ENCODE results near the gene ZNF157.
A peak's percentile ranks its signal among the peaks of the same experiment; 100 is the strongest.

GRCh38 chrX:47351706-47352105, 18.7 kb upstream of the ZNF157 start:
- TF ChIP-seq CTCF (IDR thresholded peaks at IDR 0.05) (no peak), EZH2phosphoT487 (IDR thresholded peaks at IDR 0.05; ENCODE audit: borderline replicate concordance, low read depth) (no peak), EP300 (IDR thresholded peaks at IDR 0.05; ENCODE audit: borderline replicate concordance in 1 of 2, low read depth in 1 of 2, low read length in 1 of 2) (no peak), SMC3 (IDR thresholded peaks at IDR 0.05; ENCODE audit: low read depth, low read length) (no peak), MXI1 (IDR thresholded peaks at IDR 0.05; ENCODE audit: low read depth, low read length) (no peak), YY1 (IDR thresholded peaks at IDR 0.05; ENCODE audit: low read depth) (no peak)
- TF ChIP-seq, protein P1, sequence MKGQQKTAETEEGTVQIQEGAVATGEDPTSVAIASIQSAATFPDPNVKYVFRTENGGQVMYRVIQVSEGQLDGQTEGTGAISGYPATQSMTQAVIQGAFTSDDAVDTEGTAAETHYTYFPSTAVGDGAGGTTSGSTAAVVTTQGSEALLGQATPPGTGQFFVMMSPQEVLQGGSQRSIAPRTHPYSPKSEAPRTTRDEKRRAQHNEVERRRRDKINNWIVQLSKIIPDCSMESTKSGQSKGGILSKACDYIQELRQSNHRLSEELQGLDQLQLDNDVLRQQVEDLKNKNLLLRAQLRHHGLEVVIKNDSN (IDR thresholded peaks at IDR 0.05; ENCODE audit: borderline replicate concordance, low read depth): no peak
- TF ChIP-seq, protein P2, sequence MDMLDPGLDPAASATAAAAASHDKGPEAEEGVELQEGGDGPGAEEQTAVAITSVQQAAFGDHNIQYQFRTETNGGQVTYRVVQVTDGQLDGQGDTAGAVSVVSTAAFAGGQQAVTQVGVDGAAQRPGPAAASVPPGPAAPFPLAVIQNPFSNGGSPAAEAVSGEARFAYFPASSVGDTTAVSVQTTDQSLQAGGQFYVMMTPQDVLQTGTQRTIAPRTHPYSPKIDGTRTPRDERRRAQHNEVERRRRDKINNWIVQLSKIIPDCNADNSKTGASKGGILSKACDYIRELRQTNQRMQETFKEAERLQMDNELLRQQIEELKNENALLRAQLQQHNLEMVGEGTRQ (IDR thresholded peaks at IDR 0.05; ENCODE audit: borderline replicate concordance, low read depth, low read length): no peak
- TF ChIP-seq, protein P3, sequence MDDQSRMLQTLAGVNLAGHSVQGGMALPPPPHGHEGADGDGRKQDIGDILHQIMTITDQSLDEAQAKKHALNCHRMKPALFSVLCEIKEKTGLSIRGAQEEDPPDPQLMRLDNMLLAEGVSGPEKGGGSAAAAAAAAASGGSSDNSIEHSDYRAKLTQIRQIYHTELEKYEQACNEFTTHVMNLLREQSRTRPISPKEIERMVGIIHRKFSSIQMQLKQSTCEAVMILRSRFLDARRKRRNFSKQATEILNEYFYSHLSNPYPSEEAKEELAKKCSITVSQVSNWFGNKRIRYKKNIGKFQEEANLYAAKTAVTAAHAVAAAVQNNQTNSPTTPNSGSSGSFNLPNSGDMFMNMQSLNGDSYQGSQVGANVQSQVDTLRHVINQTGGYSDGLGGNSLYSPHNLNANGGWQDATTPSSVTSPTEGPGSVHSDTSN (IDR thresholded peaks at IDR 0.05): peak; percentile 59; the same call in 1 of the 2 replicates

Data from SK-N-SH (cell line).